AG09309 (cell line): ENCODE measurements around the gene CARHSP1.

ENCODE experiments used
- DNase-seq: peaks from one replicate; pipeline ENCODE4 v3.0.0-alpha.2; 2010; ENCODE audit warnings: low read depth
- H3K4me3 ChIP-seq: 2 replicates; pipeline ENCODE4 v1.5.1; 2011; ENCODE audit warnings: mild to moderate bottlenecking, low read depth, low read length, moderate library complexity; ENCODE audit not compliant: control insufficient read depth
- TF ChIP-seq, protein P1 (sequence below): IDR thresholded peaks from 2 replicates; pipeline ENCODE4 v1.5.1; 2011; ENCODE audit warnings: mild to moderate bottlenecking, low read depth, low read length, inconsistent platforms; ENCODE audit not compliant: insufficient read depth, control insufficient read depth; ENCODE audit errors: missing control alignments

CARHSP1 gene

DNA sequence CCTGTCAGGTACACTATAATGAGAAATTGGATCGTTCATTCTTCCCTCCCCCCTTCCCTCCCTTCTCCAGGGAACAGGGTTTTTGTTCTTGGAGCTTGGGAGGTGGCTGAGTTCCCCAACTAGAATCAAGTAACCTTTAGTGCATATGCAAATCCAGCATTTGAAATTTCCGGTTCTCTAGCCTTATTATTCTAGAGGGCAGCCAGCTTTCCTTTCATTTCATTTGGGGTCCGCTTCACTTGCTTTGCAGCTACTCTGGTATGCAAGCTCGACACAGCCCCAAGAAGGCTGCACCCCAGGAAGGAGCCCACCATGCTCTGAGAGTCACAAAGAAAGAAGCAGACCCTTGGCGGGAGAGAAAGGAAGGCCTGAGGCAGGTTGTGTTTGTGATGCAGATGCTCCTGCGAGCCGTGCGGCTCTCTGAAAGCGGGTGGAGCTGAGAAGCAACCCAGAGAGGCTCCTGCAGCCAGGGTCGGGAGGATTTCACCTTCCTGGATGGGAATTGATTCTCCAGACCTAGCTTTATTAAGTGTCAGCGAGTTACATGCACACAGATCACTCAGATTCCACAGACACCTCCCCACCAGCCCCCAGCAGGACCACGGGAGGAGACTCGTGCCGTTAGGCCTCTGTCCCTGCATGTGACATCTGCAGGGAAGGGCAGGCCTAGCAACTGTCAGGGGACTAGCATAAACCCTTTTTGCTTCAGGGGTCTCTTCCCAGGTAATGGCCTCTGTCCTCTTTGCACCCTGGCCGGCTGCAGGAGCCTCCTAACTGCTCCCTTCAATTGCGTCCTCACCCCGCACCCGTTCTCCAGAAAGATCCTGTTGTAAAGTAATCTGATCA lies 36.7 kb downstream of the CARHSP1 start:
- no peak overlapping the region for H3K4me3 ChIP-seq
- DNase-seq, result no peak
- TF ChIP-seq, protein P1, sequence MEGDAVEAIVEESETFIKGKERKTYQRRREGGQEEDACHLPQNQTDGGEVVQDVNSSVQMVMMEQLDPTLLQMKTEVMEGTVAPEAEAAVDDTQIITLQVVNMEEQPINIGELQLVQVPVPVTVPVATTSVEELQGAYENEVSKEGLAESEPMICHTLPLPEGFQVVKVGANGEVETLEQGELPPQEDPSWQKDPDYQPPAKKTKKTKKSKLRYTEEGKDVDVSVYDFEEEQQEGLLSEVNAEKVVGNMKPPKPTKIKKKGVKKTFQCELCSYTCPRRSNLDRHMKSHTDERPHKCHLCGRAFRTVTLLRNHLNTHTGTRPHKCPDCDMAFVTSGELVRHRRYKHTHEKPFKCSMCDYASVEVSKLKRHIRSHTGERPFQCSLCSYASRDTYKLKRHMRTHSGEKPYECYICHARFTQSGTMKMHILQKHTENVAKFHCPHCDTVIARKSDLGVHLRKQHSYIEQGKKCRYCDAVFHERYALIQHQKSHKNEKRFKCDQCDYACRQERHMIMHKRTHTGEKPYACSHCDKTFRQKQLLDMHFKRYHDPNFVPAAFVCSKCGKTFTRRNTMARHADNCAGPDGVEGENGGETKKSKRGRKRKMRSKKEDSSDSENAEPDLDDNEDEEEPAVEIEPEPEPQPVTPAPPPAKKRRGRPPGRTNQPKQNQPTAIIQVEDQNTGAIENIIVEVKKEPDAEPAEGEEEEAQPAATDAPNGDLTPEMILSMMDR, result no peak

DNA sequence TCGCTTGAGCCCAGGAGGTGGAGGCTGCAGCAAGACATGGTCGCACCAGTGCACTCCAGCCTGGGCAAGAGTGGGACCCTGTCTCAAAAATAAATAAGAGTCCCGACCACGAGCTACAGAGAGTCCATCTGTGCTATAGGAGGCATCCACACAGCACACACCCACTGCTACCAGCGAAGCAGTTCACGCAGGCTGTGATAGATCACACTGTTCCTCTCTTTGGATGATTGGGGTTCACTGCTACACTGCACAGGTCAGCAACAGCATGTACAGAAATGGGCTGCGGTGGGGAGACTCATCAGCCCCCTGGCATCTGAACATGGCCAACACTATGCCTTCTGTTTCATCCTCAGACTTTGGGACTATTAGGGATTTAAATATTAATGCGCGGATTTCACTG lies 37.4 kb downstream of the CARHSP1 start:
- no peak for DNase-seq
- TF ChIP-seq, protein P1, result no peak
- H3K4me3 ChIP-seq, result no peak overlapping the region

DNA sequence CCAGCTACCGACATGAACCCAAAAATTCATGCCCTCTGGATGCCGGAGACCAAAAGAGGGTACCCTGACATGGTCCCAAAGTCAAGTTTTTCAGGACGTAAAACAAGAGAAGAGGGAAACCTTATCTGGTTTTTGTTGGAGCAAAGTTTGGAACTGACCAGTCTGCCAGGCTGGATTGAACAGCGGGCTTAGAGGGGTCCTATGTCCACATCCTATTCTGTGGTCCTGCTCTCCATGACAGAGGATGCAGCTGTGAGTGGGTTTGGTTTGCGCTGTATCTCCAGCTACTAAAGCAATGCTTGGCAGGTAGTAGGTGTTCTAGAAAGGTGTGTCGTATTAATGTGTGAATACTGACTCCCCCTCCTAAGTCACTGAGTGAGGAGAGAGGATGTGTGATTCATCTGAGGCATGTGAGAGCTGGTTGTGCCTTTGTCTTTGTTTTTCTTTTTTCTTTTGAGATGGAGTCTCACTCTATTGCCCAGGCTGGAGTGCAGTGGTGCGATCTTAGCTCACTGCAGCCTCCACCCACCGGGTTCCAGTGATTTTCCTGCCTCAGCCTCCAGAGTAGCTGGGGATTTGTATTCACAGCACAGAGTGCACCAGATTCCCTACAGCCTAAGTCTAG lies 40.2 kb downstream of the CARHSP1 start:
- no peak overlapping the region for H3K4me3 ChIP-seq
- DNase-seq, result no peak
- TF ChIP-seq, protein P1, result no peak

DNA sequence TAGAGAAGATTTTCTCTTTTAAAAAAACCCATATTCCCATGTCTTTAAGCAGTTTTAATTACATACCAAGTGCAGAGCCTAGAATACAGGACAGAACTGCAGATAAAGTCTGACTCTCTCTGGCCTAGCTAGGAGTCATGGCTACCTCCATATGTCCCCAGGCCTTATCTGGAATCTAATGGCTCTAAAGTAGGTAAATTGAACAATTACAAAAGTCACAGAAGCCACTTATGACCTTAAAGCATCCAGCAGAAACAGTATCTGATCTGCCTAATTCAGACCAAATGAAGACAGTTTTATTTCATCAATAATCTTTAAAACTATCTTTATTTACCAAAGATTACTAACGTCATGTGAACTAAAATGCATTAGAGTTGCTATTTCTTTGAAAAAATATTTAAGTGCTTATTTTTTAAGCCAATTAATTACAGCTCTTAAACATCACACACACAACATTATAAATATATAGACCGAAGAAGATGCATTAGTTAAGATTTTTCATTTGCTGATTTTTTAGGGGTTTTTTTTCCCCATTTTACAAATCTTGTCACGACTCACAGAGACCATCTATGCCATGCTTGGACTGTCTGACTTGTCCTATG lies 42.4 kb downstream of the CARHSP1 start:
- no peak for DNase-seq
- TF ChIP-seq, protein P1, result no peak

DNA sequence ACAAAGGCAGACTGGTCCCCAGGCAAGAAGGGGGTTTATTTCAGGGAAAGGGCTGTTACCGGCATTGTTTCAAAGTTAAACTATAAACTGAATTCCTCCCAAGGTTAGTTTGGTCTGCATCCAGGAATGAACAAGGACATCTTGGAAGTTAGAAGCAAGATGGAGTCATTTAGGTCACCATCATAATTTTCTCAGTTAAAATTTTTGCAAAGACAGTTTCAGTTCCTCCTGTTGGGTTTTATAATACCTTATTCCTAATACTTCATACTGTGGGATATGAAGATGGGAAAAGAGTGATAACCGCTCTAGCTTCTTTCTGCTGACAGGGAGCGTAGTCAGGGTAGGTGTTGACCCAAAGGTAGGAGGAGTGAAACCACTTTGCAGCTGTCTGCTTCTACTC lies 46.4 kb downstream of the CARHSP1 start:
- H3K4me3 ChIP-seq, result no peak overlapping the region
- TF ChIP-seq, protein P1, result no peak
- DNase-seq, result no peak

More for the DNA sequence above, 42.4 kb downstream of the CARHSP1 start:
- no peak overlapping the region for H3K4me3 ChIP-seq

DNA sequence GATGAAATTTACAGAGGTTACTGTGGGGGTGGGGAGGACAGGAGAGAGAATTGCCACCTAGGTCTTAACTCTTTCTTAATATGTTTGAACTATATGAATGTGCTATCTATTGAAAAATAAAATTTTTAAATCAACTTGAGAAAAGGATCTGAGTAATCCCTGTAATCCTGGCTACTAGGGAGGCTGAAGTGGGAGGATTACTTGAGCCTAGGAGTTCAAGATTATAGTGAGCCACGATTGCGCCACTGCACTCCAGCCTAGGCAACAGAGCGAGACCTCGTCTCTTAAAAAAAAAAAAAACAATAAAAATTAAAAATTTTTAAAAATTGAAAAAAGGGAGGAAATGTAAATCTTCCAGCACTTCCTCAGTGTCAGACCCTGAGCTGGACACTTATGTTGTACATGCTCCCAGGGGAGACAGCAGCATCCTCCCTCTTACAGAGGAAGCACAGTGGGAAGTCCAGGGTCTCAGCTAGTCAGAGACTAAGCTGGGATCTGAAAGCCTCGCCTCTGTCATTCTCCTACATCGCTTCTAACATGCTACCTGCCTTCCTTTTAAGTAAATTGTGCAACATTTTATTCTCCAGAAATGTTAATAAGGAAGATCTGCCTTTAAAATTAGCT lies 49.3 kb downstream of the CARHSP1 start:
- no peak overlapping the region for H3K4me3 ChIP-seq
- TF ChIP-seq, protein P1, result no peak
- DNase-seq, result no peak
